MM.1S (cell line): ENCODE data around the gene XRCC5.

Experiments
- EZH2 ChIP-seq: fragments of 300-600 bp; sonication (generic); optimal IDR thresholded peaks from 2 replicates; pipeline ENCODE3; 2017; ENCODE audit warnings: low read depth, mild to moderate bottlenecking, antibody characterized with exemption, low read length, mixed read lengths
- TF ChIP-seq, protein P1 (sequence below): fragments of 300-600 bp; sonication (generic); IDR thresholded peaks from 2 replicates; pipeline ENCODE4 v1.5.1; 2016; ENCODE audit warnings: antibody characterized with exemption, low read length, mixed read lengths

DNA sequence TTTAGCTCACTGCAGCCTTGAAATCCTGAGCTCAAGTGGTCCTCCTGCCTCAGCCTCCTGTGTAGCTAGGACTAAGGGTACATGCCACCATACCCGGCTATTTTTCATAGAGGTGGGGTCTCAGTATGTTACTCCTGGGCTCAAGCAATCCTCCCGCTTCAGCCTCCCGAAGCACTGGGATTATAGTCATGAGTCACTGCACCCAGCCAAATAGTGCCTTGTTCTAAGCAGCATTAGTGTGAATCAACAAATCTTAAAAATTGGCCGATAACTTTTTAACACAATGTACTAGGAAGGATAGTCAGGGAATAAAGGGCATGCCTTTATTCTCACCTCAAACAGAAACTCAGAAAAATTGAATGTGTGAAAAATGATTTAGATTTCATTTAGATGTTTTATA lies 51.6 kb downstream of the XRCC5 start:
- TF ChIP-seq, protein P1, sequence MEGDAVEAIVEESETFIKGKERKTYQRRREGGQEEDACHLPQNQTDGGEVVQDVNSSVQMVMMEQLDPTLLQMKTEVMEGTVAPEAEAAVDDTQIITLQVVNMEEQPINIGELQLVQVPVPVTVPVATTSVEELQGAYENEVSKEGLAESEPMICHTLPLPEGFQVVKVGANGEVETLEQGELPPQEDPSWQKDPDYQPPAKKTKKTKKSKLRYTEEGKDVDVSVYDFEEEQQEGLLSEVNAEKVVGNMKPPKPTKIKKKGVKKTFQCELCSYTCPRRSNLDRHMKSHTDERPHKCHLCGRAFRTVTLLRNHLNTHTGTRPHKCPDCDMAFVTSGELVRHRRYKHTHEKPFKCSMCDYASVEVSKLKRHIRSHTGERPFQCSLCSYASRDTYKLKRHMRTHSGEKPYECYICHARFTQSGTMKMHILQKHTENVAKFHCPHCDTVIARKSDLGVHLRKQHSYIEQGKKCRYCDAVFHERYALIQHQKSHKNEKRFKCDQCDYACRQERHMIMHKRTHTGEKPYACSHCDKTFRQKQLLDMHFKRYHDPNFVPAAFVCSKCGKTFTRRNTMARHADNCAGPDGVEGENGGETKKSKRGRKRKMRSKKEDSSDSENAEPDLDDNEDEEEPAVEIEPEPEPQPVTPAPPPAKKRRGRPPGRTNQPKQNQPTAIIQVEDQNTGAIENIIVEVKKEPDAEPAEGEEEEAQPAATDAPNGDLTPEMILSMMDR = no peak
- TF ChIP-seq EZH2 = no peak
